ENCODE data around the gene MYRFL. TPM values are rescaled to one million over a fixed set of nuclear protein-coding genes. Genes with fewer than 3 reads are reported as not detected.

Gene MYRFL
- total RNA-seq, 1 donor from 2014 or later: not detected

DNA sequence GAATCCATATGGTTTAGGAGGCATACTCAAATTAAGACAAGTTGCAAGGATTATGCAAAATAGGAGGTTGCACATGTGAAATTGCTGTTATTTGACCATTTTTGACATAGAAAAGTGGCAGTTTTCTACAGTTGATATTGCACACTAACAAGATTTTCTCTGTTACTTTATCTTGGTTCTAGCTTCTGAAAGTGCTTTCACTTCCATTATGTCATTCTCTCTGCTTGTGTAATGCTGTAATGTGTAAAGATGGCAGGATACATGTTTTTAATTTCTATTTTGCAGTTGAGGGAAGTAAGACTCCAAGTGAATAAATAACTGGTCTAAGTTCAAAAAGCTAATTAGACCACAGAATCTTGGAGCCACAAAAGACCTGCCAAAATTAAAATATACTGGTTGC, 60.6 kb downstream of the MYRFL start:
- Mint-ChIP-seq H3K4me3 (ENCODE audit: unreplicated experiment) (no peak overlapping the region), H3K36me3 (ENCODE audit: unreplicated experiment) (no peaks in the 10 kb centered on the region), H3K27ac (ENCODE audit: unreplicated experiment) (no peak overlapping the region), H3K4me1 (ENCODE audit: low read depth, unreplicated experiment) (peaks cover 13% of the 10 kb centered on the region), H3K9me3 (ENCODE audit: unreplicated experiment) (peaks cover 3% of the 10 kb centered on the region), H3K27me3 (ENCODE audit: unreplicated experiment) (no peaks in the 10 kb centered on the region)
- TF ChIP-seq, protein P1, sequence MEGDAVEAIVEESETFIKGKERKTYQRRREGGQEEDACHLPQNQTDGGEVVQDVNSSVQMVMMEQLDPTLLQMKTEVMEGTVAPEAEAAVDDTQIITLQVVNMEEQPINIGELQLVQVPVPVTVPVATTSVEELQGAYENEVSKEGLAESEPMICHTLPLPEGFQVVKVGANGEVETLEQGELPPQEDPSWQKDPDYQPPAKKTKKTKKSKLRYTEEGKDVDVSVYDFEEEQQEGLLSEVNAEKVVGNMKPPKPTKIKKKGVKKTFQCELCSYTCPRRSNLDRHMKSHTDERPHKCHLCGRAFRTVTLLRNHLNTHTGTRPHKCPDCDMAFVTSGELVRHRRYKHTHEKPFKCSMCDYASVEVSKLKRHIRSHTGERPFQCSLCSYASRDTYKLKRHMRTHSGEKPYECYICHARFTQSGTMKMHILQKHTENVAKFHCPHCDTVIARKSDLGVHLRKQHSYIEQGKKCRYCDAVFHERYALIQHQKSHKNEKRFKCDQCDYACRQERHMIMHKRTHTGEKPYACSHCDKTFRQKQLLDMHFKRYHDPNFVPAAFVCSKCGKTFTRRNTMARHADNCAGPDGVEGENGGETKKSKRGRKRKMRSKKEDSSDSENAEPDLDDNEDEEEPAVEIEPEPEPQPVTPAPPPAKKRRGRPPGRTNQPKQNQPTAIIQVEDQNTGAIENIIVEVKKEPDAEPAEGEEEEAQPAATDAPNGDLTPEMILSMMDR (IDR thresholded peaks at IDR 0.05; ENCODE audit: partially characterized antibody, unreplicated experiment): no peak
- no peak for DNase-seq

DNA sequence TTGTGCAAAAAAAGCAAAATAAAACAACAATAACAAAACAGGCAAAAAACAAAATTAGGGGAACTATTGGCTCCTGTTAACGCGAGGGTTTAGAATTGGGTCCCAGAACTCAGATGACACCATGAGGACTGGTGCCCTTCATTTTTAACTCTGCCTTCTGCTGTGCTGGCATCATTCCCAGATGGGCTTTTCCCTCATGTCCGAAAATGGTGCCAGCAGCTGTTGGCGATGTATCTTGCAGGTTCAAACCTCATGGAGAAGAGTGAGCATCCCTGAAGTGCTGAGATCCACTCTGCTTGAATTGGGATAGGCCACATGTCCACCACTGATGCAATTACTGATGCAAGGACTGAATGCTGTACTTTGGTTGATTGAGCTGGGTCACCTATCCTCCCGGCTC, 61.1 kb downstream of the MYRFL start:
- Mint-ChIP-seq H3K36me3 (ENCODE audit: unreplicated experiment) (no peaks in the 10 kb centered on the region), H3K4me3 (ENCODE audit: unreplicated experiment) (no peak overlapping the region), H3K4me1 (ENCODE audit: low read depth, unreplicated experiment) (peaks cover 12% of the 10 kb centered on the region), H3K9me3 (ENCODE audit: unreplicated experiment) (peaks cover 3% of the 10 kb centered on the region), H3K27ac (ENCODE audit: unreplicated experiment) (no peak overlapping the region), H3K27me3 (ENCODE audit: unreplicated experiment) (no peaks in the 10 kb centered on the region)
- no peak for DNase-seq
- TF ChIP-seq, protein P1 (IDR thresholded peaks at IDR 0.05; ENCODE audit: partially characterized antibody, unreplicated experiment): no peak

DNA sequence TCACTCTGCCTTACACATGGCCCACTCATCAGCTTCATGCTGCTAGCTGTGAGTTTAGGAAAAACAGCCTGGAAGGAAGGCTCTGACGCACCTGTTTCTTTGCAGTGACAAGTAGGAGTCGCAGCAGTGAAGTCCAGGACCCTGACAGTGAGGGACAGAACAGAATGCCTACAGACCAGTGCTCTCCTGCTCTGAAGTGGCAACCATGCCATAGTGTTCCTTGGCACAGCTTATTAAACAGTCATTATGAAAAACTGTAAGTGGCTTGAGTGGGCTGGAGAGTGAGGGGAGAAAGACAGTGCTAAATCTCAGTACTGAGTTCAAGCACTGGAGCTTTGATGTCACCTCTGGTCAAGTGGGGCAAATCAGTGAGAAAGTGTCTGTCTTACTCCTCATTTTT, 61.7 kb downstream of the MYRFL start:
- no peak overlapping the region for H3K27ac Mint-ChIP-seq (ENCODE audit: unreplicated experiment)

DNA sequence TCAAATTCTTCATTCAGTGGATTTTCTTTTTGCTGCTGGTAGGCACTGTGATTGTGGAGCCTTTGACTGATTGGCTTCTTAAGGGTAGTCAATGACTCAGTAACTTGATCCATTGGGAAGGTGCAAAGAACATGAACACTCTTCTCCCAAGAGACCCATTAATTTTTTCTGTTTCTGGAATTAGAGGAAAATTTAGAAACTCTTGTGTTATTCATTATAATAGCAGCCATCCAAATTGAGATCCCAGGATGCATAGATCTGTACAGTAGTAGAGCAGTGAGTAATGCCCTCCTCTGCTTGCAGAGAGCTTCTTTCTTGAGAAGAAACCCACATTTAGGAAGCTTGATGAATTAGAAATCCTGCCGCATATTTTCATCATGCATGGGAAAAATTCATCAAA, 63.9 kb downstream of the MYRFL start:
- H3K4me3 Mint-ChIP-seq (ENCODE audit: unreplicated experiment): no peak overlapping the region
- no peaks in the 10 kb centered on the region for H3K36me3 Mint-ChIP-seq (ENCODE audit: unreplicated experiment)
- peaks cover 5% of the 10 kb centered on the region for H3K4me1 Mint-ChIP-seq (ENCODE audit: low read depth, unreplicated experiment)
- no peak overlapping the region for H3K27ac Mint-ChIP-seq (ENCODE audit: unreplicated experiment)
- DNase-seq: no peak
- H3K9me3 Mint-ChIP-seq (ENCODE audit: unreplicated experiment): no peaks in the 10 kb centered on the region
- TF ChIP-seq, protein P1 (IDR thresholded peaks at IDR 0.05; ENCODE audit: partially characterized antibody, unreplicated experiment): no peak
- H3K27me3 Mint-ChIP-seq (ENCODE audit: unreplicated experiment): no peaks in the 10 kb centered on the region

More for the DNA sequence above, 61.7 kb downstream of the MYRFL start:
- no peaks in the 10 kb centered on the region for H3K36me3 Mint-ChIP-seq (ENCODE audit: unreplicated experiment)
- no peaks in the 10 kb centered on the region for H3K27me3 Mint-ChIP-seq (ENCODE audit: unreplicated experiment)
- H3K4me1 Mint-ChIP-seq (ENCODE audit: low read depth, unreplicated experiment): peaks cover 10% of the 10 kb centered on the region
- H3K9me3 Mint-ChIP-seq (ENCODE audit: unreplicated experiment): peaks cover 2% of the 10 kb centered on the region
- TF ChIP-seq, protein P1 (IDR thresholded peaks at IDR 0.05; ENCODE audit: partially characterized antibody, unreplicated experiment): no peak
- no peak overlapping the region for H3K4me3 Mint-ChIP-seq (ENCODE audit: unreplicated experiment)
- DNase-seq: no peak

DNA sequence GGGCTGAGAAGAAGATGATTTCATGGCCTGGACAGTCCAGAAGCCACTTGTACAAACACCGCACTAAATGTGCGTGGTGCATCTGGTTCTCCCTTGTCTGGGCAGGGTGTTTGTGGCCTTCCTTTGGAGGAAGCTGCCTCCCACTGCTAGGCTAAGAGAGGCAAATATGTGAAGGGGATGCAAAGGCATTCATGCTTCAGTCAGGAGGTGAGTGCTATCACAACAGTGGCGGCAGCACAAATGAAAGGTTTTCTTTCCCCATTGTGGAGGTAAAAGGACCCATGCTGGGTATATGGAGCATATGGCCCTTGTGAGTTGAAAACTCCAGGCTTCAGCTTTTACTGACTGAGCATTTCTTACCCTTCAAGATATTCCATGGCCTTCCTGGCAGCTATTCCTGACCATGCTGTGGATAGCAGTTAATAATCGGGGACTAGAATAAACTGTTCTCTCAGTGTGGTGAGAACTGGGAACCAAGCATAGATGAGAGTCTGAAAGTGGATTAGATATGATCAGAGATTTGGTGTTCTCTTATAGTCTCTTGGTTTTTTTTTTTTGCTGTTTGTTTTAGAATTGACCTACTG, 69.9 kb downstream of the MYRFL start:
- H3K27me3 Mint-ChIP-seq (ENCODE audit: unreplicated experiment): no peaks in the 10 kb centered on the region
- H3K4me3 Mint-ChIP-seq (ENCODE audit: unreplicated experiment): no peak overlapping the region
- H3K36me3 Mint-ChIP-seq (ENCODE audit: unreplicated experiment): no peaks in the 10 kb centered on the region
- no peaks in the 10 kb centered on the region for H3K4me1 Mint-ChIP-seq (ENCODE audit: low read depth, unreplicated experiment)
- H3K9me3 Mint-ChIP-seq (ENCODE audit: unreplicated experiment): no peaks in the 10 kb centered on the region
- DNase-seq: no peak
- TF ChIP-seq, protein P1 (IDR thresholded peaks at IDR 0.05; ENCODE audit: partially characterized antibody, unreplicated experiment): no peak
- no peak overlapping the region for H3K27ac Mint-ChIP-seq (ENCODE audit: unreplicated experiment)
